Gastrocnemius medialis (tissue), 4 donors: Measurements from ENCODE around the gene FAM47A. TPM values are rescaled to one million over a fixed set of nuclear protein-coding genes. Genes with fewer than 3 reads are reported as not detected.

ENCODE experiments used
- ATAC-seq, 2 donors: fragments of 150-250 bp; one replicate each; pipeline ENCODE4 v1.9.1; 2016
- DNase-seq, 2 donors: peaks; one replicate each; pipeline ENCODE4 v3.0.0-alpha.2; 2019
- H3K27ac ChIP-seq, 4 donors: fragments of 200-600 bp; sonication (generic); 1 replicate in 1 of 4; 2 replicates in 3 of 4; pipeline ENCODE4 v1.5.1; 2016 to 2018; ENCODE audit warnings: mild to moderate bottlenecking in 2 of 4, moderate library complexity in 1 of 4
- H3K27me3 ChIP-seq, 3 donors: fragments of 200-600 bp; sonication (generic) in 2 of 3; 1 replicate in 1 of 3; 2 replicates in 2 of 3; pipeline versions ENCODE4 v1.5.1 to v1.6.0; 2016 to 2019; ENCODE audit warnings: mild to moderate bottlenecking in 1 of 3, moderate library complexity in 1 of 3
- H3K36me3 ChIP-seq, 2 donors: fragments of 200-600 bp; sonication (generic) in 1 of 2; one replicate each; pipeline ENCODE4 v1.5.1; 2017 to 2018
- H3K4me1 ChIP-seq, 2 donors: fragments of 200-600 bp; sonication (generic) in 1 of 2; one replicate each; pipeline ENCODE4 v1.5.1; 2016 to 2017; ENCODE audit warnings: mild to moderate bottlenecking in 2 of 2
- H3K4me3 ChIP-seq, 4 donors: fragments of 200-600 bp; sonication (generic) in 3 of 4; 1 replicate in 1 of 4; 2 replicates in 3 of 4; pipeline ENCODE4 v1.5.1; 2016 to 2019; ENCODE audit warnings: mild to moderate bottlenecking in 2 of 4
- H3K9me3 ChIP-seq, 3 donors: fragments of 200-600 bp; sonication (generic) in 2 of 3; 1 replicate in 1 of 3; 2 replicates in 2 of 3; pipeline ENCODE4 v1.5.1; 2016 to 2019
- POLR2A ChIP-seq, 2 donors: fragments of 450-650 bp; IDR thresholded peaks; one replicate each; pipeline ENCODE4 v1.6.1; 2017; ENCODE audit warnings: antibody characterized with exemption in 2 of 2, mild to moderate bottlenecking in 2 of 2, moderate library complexity in 2 of 2
- in situ Hi-C, 4 donors: fragments of 200-750 bp; cut with MboI; loops; one replicate each; pipeline versions ENCODE4 v1.15.0 to v1.8.0; 2017; ENCODE audit warnings: low sequenced_read_pairs in 4 of 4
- intact Hi-C: fragments of 100-400 bp; cut with DNase I; formaldehyde crosslinking; loops from one replicate; pipeline ENCODE4 v1.15.1; 2023; ENCODE audit warnings: low total_unique reads
- total RNA-seq, 4 donors: library from RNA; depleted of rRNA; stranded (reverse); fragments of >200 nt; gene quantifications; one replicate each; pipeline versions ENCODE4 v1.1.0 to v1.2.3, GENCODE V29; 2016
- TF ChIP-seq, protein P1 (sequence below), 5 experiments: fragments of 450-650 bp in 3 of 5; fragments of 200-600 bp in 2 of 5; sonication (generic) in 2 of 5; IDR thresholded peaks in 4 of 5; conservative IDR thresholded peaks in 1 of 5; 1 replicate in 4 of 5; 2 replicates in 1 of 5; pipeline ENCODE4 v1.5.1; 2016 to 2019; ENCODE audit warnings: antibody characterized with exemption in 5 of 5, mild to moderate bottlenecking in 3 of 5, moderate library complexity in 3 of 5

Gene FAM47A
- total RNA-seq = not detected

DNA sequence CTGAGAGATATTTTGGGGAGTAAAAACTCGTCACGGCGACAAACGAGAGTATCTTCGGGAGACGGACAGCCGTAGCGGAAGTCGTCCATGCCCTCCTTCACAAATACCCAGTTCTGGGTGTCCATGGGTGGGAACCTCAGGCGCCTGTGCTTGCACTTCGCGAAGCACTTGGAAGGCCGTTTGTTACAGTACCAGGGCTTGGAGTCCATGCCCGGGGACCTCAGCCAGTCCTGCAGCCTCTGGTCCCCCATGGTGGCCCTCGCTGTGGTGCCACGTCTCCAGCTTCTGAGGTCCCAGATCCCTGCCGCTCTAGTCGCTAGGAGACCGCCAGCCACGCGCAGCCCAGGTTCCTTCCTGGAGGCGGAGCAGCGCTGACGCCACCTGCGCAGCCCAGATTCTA is at the start of gene FAM47A:
FAM47A (minus strand) TSS at position 287 of the 400 bp plus-strand sequence; CDS start at position 251, 36 bp downstream.
- no peak within 1 kb of the TSS for H3K4me3 ChIP-seq
- H3K27ac ChIP-seq = no peak within 1 kb of the TSS
- ATAC-seq = no peak
- H3K27me3 ChIP-seq = no peaks in the 10 kb centered on the region
- H3K9me3 ChIP-seq = no peaks in the 10 kb centered on the region
- H3K36me3 ChIP-seq = no peaks in the 10 kb centered on the region
- no peak for TF ChIP-seq POLR2A (IDR thresholded peaks at IDR 0.05)
- TF ChIP-seq, protein P1, sequence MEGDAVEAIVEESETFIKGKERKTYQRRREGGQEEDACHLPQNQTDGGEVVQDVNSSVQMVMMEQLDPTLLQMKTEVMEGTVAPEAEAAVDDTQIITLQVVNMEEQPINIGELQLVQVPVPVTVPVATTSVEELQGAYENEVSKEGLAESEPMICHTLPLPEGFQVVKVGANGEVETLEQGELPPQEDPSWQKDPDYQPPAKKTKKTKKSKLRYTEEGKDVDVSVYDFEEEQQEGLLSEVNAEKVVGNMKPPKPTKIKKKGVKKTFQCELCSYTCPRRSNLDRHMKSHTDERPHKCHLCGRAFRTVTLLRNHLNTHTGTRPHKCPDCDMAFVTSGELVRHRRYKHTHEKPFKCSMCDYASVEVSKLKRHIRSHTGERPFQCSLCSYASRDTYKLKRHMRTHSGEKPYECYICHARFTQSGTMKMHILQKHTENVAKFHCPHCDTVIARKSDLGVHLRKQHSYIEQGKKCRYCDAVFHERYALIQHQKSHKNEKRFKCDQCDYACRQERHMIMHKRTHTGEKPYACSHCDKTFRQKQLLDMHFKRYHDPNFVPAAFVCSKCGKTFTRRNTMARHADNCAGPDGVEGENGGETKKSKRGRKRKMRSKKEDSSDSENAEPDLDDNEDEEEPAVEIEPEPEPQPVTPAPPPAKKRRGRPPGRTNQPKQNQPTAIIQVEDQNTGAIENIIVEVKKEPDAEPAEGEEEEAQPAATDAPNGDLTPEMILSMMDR (IDR thresholded peaks at IDR 0.05 in 4 of 5, conservative IDR thresholded peaks at IDR 0.05 in 1 of 5) = no peak
- intact Hi-C loops = no loop called here
- H3K4me1 ChIP-seq = no peaks in the 10 kb centered on the region
- no peak for DNase-seq
- in situ Hi-C loops = no loop called here

DNA sequence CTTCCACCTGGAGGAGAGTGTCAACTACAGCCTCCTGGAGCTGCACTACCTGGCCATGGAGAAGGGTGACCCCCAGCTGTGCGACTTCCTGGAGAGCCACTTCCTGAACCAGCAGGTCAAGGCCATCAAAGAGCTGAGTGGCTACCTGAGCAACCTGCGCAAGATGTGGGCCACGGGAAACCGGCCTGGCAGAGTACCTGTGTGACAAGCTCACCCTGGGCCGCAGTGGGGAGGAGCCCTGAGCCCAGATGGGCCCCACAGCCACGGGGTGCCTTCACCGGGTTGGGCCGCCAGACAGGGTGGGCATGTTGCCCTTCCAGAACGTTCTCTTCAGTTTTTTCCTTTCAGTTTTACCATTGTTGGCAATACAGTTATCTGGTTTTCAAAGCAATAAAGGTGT is 15.2 kb upstream of the FAM47A start:
- no peaks in the 10 kb centered on the region for H3K9me3 ChIP-seq
- H3K4me3 ChIP-seq = no peak overlapping the region
- in situ Hi-C loops = no loop called here
- DNase-seq = no peak
- H3K36me3 ChIP-seq = no peaks in the 10 kb centered on the region
- no peak overlapping the region for H3K27ac ChIP-seq
- H3K27me3 ChIP-seq = no peaks in the 10 kb centered on the region
- ATAC-seq = no peak
- H3K4me1 ChIP-seq = no peaks in the 10 kb centered on the region
- intact Hi-C loops = no loop called here
- TF ChIP-seq POLR2A (IDR thresholded peaks at IDR 0.05) = no peak
- TF ChIP-seq, protein P1 (IDR thresholded peaks at IDR 0.05 in 4 of 5, conservative IDR thresholded peaks at IDR 0.05 in 1 of 5) = no peak

DNA sequence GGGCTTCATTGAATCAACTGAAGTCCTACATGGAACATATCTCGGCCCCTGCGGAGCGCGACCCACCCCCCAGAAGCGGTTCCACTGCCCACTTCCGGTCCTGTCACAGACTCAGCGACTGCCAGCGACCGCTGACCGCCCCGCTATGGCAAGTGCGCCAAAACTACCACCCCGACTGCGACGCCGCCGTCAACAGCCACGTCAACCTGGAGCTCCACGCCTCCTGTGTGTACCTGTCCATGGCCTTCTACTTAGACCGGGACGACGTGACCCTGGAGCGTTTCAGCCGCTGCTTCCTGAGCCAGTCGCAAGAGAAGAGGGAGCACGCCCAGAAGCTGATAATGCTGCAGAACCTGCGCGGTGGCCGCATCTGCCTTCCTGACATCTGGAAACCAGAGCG is 14.8 kb upstream of the FAM47A start:
- ATAC-seq = no peak
- H3K36me3 ChIP-seq = no peaks in the 10 kb centered on the region
- H3K9me3 ChIP-seq = no peaks in the 10 kb centered on the region
- no peak for TF ChIP-seq POLR2A (IDR thresholded peaks at IDR 0.05)
- TF ChIP-seq, protein P1 (IDR thresholded peaks at IDR 0.05 in 4 of 5, conservative IDR thresholded peaks at IDR 0.05 in 1 of 5) = no peak
- no peak overlapping the region for H3K4me3 ChIP-seq
- H3K27me3 ChIP-seq = no peaks in the 10 kb centered on the region
- DNase-seq = no peak
- no peaks in the 10 kb centered on the region for H3K4me1 ChIP-seq
- no peak overlapping the region for H3K27ac ChIP-seq
- intact Hi-C loops = no loop called here
- in situ Hi-C loops = no loop called here

- no peaks in the 10 kb centered on the region for H3K36me3 ChIP-seq
- no peaks in the 10 kb centered on the region for H3K27me3 ChIP-seq
- DNase-seq (no peak), ATAC-seq (no peak)
- no peaks in the 10 kb centered on the region for H3K4me1 ChIP-seq
- intact Hi-C loops = no loop called here
- no peaks in the 10 kb centered on the region for H3K9me3 ChIP-seq
- in situ Hi-C loops = no loop called here
- TF ChIP-seq, protein P1 (IDR thresholded peaks at IDR 0.05 in 4 of 5, conservative IDR thresholded peaks at IDR 0.05 in 1 of 5) = no peak
- TF ChIP-seq POLR2A (IDR thresholded peaks at IDR 0.05) = no peak
- no peak overlapping the region for H3K27ac ChIP-seq
- no peak overlapping the region for H3K4me3 ChIP-seq
Measured at GRCh38 chrX:34144246-34144645, 12.1 kb upstream of the FAM47A start.

- Histone ChIP-seq H3K4me1 (no peaks in the 10 kb centered on the region), H3K36me3 (no peaks in the 10 kb centered on the region), H3K27ac (no peak overlapping the region), H3K4me3 (no peak overlapping the region), H3K27me3 (no peaks in the 10 kb centered on the region), H3K9me3 (no peaks in the 10 kb centered on the region)
- in situ Hi-C loops (no loop called here), intact Hi-C loops (no loop called here)
- ATAC-seq = no peak
- TF ChIP-seq POLR2A (IDR thresholded peaks at IDR 0.05) = no peak
- TF ChIP-seq, protein P1 (IDR thresholded peaks at IDR 0.05 in 4 of 5, conservative IDR thresholded peaks at IDR 0.05 in 1 of 5) = no peak
- no peak for DNase-seq
Measured at GRCh38 chrX:34140816-34141215, 8.7 kb upstream of the FAM47A start.
